Articular chondrocyte of knee joint (primary cell): Measurements from ENCODE around the gene IPO13. TPM values are rescaled to one million over a fixed set of nuclear protein-coding genes. Genes with fewer than 3 reads are reported as not detected.

Experiments used
- total RNA-seq: library from RNA; depleted of rRNA; stranded (reverse); fragments of >200 nt; gene quantifications from 2 replicates; pipeline ENCODE4 v1.2.3, GENCODE V29; 2012

Gene IPO13
- total RNA-seq: 14.4 and 17.3 TPM in 2 replicates

GRCh38 chr1:43946236-43947060, at the start of gene IPO13:
IPO13 (plus strand) TSS chr1:43946950; CDS start chr1:43947601, 651 bp downstream.

GRCh38 chr1:43933386-43934100, 13.2 kb upstream of the IPO13 start, which contains the start of gene ARTN:
ARTN (plus strand) TSS chr1:43933801; CDS start chr1:43935657, 1,856 bp downstream.

GRCh38 chr1:43969746-43970466, 23.2 kb downstream of the IPO13 start, which contains the start of gene DPH2:
DPH2 (plus strand) TSS chr1:43970010; CDS start chr1:43970176, 166 bp downstream.

GRCh38 chr1:43974443-43975248, 27.9 kb downstream of the IPO13 start, which contains the start of gene ATP6V0B:
ATP6V0B (plus strand) TSS chr1:43974960; CDS start chr1:43975041, 81 bp downstream.

GRCh38 chr1:43978551-43979260, 32.0 kb downstream of the IPO13 start, which contains the start of gene B4GALT2:
B4GALT2 (plus strand) TSS chr1:43979210; CDS start chr1:43981161, 1,951 bp downstream.

GRCh38 chr1:43991476-43992231, 44.9 kb downstream of the IPO13 start, which contains the start of gene CCDC24:
CCDC24 (plus strand) TSS chr1:43991599; CDS start chr1:43991879, 280 bp downstream.

Other genes starting within 250 kb of the IPO13 start
- gene ST3GAL3, start 239.4 kb upstream of the IPO13 start, total RNA-seq: 16.9 and 17.0 TPM in 2 replicates
- gene ARTN, start 13.1 kb upstream of the IPO13 start, total RNA-seq: not detected in 2 replicates
- gene DPH2, start 23.1 kb downstream of the IPO13 start, total RNA-seq: 9.7 and 10.6 TPM in 2 replicates
- 48.4 and 57.2 TPM in 2 replicates for gene ATP6V0B, start 28.0 kb downstream of the IPO13 start, total RNA-seq
- gene B4GALT2, start 32.3 kb downstream of the IPO13 start, total RNA-seq: 77.1 and 96.3 TPM in 2 replicates
- 3.0 and 3.5 TPM in 2 replicates for gene CCDC24, start 44.6 kb downstream of the IPO13 start, total RNA-seq
- 9.0 and 9.8 TPM in 2 replicates for gene SLC6A9, start 84.5 kb downstream of the IPO13 start, total RNA-seq
- gene KLF17, start 171.9 kb downstream of the IPO13 start, total RNA-seq: 1.2 and 1.4 TPM in 2 replicates
- not detected in 2 replicates for gene KLF18, start 194.7 kb downstream of the IPO13 start, total RNA-seq